Mammary epithelial cell (primary cell): ENCODE results near the gene ATP10A.

Source experiments
- EZH2 ChIP-seq: IDR thresholded peaks from 2 replicates; pipeline ENCODE4 v1.6.1; 2012; ENCODE audit warnings: low read length, inconsistent platforms, borderline replicate concordance
- TF ChIP-seq, protein P1 (sequence below), 2 donors: IDR thresholded peaks in 1 of 2; conservative IDR thresholded peaks in 1 of 2; 2 replicates each; pipeline ENCODE4 v1.5.1; 2011 to 2012; ENCODE audit warnings: inconsistent platforms in 2 of 2, low read length in 2 of 2, mild to moderate bottlenecking in 2 of 2, control low read depth in 1 of 2, low read depth in 1 of 2; ENCODE audit not compliant: insufficient read depth in 1 of 2; ENCODE audit errors: extremely low read depth in 1 of 2

- TF ChIP-seq, protein P1, sequence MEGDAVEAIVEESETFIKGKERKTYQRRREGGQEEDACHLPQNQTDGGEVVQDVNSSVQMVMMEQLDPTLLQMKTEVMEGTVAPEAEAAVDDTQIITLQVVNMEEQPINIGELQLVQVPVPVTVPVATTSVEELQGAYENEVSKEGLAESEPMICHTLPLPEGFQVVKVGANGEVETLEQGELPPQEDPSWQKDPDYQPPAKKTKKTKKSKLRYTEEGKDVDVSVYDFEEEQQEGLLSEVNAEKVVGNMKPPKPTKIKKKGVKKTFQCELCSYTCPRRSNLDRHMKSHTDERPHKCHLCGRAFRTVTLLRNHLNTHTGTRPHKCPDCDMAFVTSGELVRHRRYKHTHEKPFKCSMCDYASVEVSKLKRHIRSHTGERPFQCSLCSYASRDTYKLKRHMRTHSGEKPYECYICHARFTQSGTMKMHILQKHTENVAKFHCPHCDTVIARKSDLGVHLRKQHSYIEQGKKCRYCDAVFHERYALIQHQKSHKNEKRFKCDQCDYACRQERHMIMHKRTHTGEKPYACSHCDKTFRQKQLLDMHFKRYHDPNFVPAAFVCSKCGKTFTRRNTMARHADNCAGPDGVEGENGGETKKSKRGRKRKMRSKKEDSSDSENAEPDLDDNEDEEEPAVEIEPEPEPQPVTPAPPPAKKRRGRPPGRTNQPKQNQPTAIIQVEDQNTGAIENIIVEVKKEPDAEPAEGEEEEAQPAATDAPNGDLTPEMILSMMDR (conservative IDR thresholded peaks at IDR 0.05 in 1 of 2, IDR thresholded peaks at IDR 0.05 in 1 of 2; ENCODE audit: extremely low read depth in 1 of 2, insufficient read depth in 1 of 2, low read depth in 1 of 2, low read length in 2 of 2), result no peak
- TF ChIP-seq EZH2, result no peak
Measured at GRCh38 chr15:25631971-25632370, 231.2 kb downstream of the ATP10A start.
